Measurements from ENCODE around the gene PEX26. TPM values are rescaled to one million over a fixed set of nuclear protein-coding genes. Genes with fewer than 3 reads are reported as not detected.

Gene PEX26
- total RNA-seq, 4 donors from 2014 or later, result 31.7 to 47.3 (median 39.1) TPM

DNA sequence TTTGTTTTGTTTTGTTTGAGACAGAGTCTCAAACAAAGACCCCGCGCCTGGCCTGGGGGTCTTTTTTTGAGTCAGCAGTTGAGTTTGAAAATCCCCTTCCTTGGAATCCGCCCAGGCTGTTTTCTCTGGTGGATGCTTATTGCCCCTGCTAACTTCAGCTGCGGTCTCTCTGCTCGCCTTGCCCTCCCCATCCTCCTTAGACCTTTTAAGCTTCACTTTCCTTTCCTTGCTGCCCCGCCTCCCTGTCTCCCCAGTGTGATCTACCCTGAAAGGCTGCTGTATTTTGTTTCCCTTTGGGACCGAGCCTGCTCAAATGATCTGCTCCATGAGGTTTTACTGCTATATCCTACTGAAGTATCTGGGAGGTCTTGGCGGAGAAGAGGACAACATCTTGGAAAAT lies 74.7 kb downstream of the PEX26 start:
- no peak for TF ChIP-seq POLR2AphosphoS5 (IDR thresholded peaks at IDR 0.05)
- TF ChIP-seq POLR2A (IDR thresholded peaks at IDR 0.05), result no peak
- no peak for TF ChIP-seq EP300 (IDR thresholded peaks at IDR 0.05)
- TF ChIP-seq, protein P1, sequence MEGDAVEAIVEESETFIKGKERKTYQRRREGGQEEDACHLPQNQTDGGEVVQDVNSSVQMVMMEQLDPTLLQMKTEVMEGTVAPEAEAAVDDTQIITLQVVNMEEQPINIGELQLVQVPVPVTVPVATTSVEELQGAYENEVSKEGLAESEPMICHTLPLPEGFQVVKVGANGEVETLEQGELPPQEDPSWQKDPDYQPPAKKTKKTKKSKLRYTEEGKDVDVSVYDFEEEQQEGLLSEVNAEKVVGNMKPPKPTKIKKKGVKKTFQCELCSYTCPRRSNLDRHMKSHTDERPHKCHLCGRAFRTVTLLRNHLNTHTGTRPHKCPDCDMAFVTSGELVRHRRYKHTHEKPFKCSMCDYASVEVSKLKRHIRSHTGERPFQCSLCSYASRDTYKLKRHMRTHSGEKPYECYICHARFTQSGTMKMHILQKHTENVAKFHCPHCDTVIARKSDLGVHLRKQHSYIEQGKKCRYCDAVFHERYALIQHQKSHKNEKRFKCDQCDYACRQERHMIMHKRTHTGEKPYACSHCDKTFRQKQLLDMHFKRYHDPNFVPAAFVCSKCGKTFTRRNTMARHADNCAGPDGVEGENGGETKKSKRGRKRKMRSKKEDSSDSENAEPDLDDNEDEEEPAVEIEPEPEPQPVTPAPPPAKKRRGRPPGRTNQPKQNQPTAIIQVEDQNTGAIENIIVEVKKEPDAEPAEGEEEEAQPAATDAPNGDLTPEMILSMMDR (IDR thresholded peaks at IDR 0.05), result no peak
- no peak for DNase-seq (ENCODE audit: low spot score in 2 of 2)
- Histone ChIP-seq H3K27ac (no peak overlapping the region), H3K9me3 (no peaks in the 10 kb centered on the region), H3K4me1 (peaks cover 29% of the 10 kb centered on the region), H3K4me3 (no peak overlapping the region), H3K27me3 (no peaks in the 10 kb centered on the region), H3K36me3 (no peaks in the 10 kb centered on the region)
- WGBS, result 92% methylated on average over 8 of the region's 8 CpGs

DNA sequence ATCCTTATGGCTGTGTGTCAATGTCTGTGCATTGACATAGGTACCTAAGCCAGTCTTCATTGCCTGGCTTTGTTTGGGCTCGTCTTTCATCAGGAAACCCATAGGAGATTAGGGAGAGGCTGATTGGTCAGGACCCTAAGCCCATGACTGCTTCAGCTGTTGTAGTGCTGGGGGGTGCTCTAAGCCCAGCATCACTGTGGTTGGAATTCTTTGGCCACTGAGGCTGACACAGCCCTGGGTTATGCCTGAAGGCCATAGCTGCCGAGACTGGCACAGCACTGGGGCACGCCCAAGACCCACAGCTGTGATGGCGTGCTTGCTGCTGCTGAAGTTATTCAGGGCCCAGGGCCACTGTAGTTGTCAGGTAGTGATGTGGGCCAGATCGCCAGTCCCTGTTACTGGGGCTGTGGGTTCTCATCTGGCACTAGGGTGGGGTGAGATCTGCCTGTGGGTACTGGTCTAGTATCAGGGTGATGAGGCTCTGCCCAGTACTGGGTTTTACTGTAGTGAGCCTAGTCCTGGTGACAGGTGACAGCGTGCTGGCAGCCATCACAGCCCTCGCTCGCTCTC lies 77.1 kb downstream of the PEX26 start:
- Histone ChIP-seq H3K36me3 (no peaks in the 10 kb centered on the region), H3K4me1 (peaks cover 20% of the 10 kb centered on the region), H3K27ac (no peak overlapping the region), H3K27me3 (no peaks in the 10 kb centered on the region), H3K9me3 (no peaks in the 10 kb centered on the region), H3K4me3 (no peak overlapping the region)
- TF ChIP-seq, protein P1 (IDR thresholded peaks at IDR 0.05), result no peak
- TF ChIP-seq POLR2A (IDR thresholded peaks at IDR 0.05) (no peak), EP300 (IDR thresholded peaks at IDR 0.05) (no peak), POLR2AphosphoS5 (IDR thresholded peaks at IDR 0.05) (no peak)
- no peak for DNase-seq (ENCODE audit: low spot score in 2 of 2)
- WGBS, result 80% methylated on average over 1 of the region's 8 CpGs

Other genes with a start within 250 kb of the PEX26 start
- gene MICAL3, start 53.4 kb upstream of the PEX26 start, total RNA-seq, result 10 to 100 TPM; 30.4 to 57.1 (median 37.7) TPM
- 1 to 10 TPM; 1.7 to 7.1 (median 2.6) TPM for gene TUBA8, start 32.8 kb downstream of the PEX26 start, total RNA-seq
- 1 to 10 TPM; 3.5 to 8.1 (median 5.0) TPM for gene USP18, start 72.2 kb downstream of the PEX26 start, total RNA-seq